H1 (cell line): ENCODE data around the gene SBK2. TPM values are rescaled to one million over a fixed set of nuclear protein-coding genes. Genes with fewer than 3 reads are reported as not detected.
A peak's percentile ranks its signal among the peaks of the same experiment; 100 is the strongest.

Experiments used
- CTCF ChIA-PET: fragments of 300-600 bp; sonication (Branson Sonifier 250); formaldehyde crosslinking; loops from one replicate; lab custom pipeline; 2021; ENCODE audit not compliant: partially characterized antibody; lab: Charles Lee
- POLR2A ChIA-PET: fragments of 300-600 bp; sonication (Branson Sonifier 250); formaldehyde crosslinking; loops from one replicate; lab custom pipeline; 2021; ENCODE audit warnings: inconsistent platforms; ENCODE audit not compliant: partially characterized antibody; lab: Charles Lee
- DNase-seq, 2 experiments: peaks; one replicate each; pipeline versions ENCODE4 v3.0.0 to v3.0.0-alpha.2; 2010 to 2022; ENCODE audit warnings: low spot score in 2 of 2, low read depth in 1 of 2, mixed read lengths in 1 of 2
- FAIRE-seq: peaks from 2 replicates; lab custom pipeline; 2011; peaks lifted over from hg19 to GRCh38; lab: Jason Lieb, UNC
- H2AFZ ChIP-seq: 2 replicates; pipeline ENCODE4 v1.8.1; 2012; ENCODE audit warnings: low read length, inconsistent platforms
- H2AK5ac ChIP-seq: 2 replicates; pipeline ENCODE4 v1.6.1; 2013; ENCODE audit warnings: low read depth, low read length
- H2BK120ac ChIP-seq: replicated peaks from 2 replicates; pipeline ENCODE3; 2013; ENCODE audit warnings: low read depth, low read length, inconsistent platforms
- H2BK12ac ChIP-seq: 2 replicates; pipeline ENCODE4 v1.6.1; 2013; ENCODE audit warnings: low read depth, low read length
- H2BK15ac ChIP-seq: 2 replicates; pipeline ENCODE4 v1.6.1; 2013; ENCODE audit warnings: low read length
- H2BK20ac ChIP-seq: 2 replicates; pipeline ENCODE4 v1.6.1; 2013; ENCODE audit warnings: low read length
- H2BK5ac ChIP-seq: 2 replicates; pipeline ENCODE4 v1.6.1; 2013; ENCODE audit warnings: low read depth, low read length
- H3K14ac ChIP-seq: 2 replicates; pipeline ENCODE4 v1.6.1; 2013; ENCODE audit warnings: inconsistent platforms; ENCODE audit not compliant: insufficient read length
- H3K18ac ChIP-seq: 2 replicates; pipeline ENCODE4 v1.6.1; 2013; ENCODE audit warnings: low read length; ENCODE audit errors: extremely low read depth
- H3K23ac ChIP-seq: 2 replicates; pipeline ENCODE4 v1.6.1; 2013; ENCODE audit warnings: inconsistent platforms; ENCODE audit not compliant: insufficient read length
- H3K23me2 ChIP-seq: 2 replicates; pipeline ENCODE4 v1.6.1; 2013; ENCODE audit warnings: low read depth, low read length
- H3K27ac ChIP-seq: 2 replicates; pipeline ENCODE4 v1.6.1; 2011; ENCODE audit warnings: low read depth, low read length, inconsistent platforms
- H3K27me3 ChIP-seq, 4 experiments: replicated peaks in 1 of 4; 1 replicate in 1 of 4; 2 replicates in 3 of 4; pipeline versions ENCODE4 v1.6.1 to v1.8.1; 2011 to 2013; ENCODE audit warnings: low read length in 3 of 4, mild to moderate bottlenecking in 3 of 4, inconsistent platforms in 2 of 4, mixed read lengths in 2 of 4, moderate library complexity in 1 of 4; ENCODE audit not compliant: control insufficient read depth in 3 of 4, insufficient read depth in 3 of 4; ENCODE audit errors: extremely low read depth in 1 of 4
- H3K36me3 ChIP-seq, 4 experiments: 2 replicates each; pipeline versions ENCODE4 v1.6.1 to v1.8.1; 2011 to 2013; ENCODE audit warnings: mild to moderate bottlenecking in 4 of 4, low read length in 3 of 4, moderate library complexity in 2 of 4, control low read depth in 1 of 4, inconsistent platforms in 1 of 4; ENCODE audit not compliant: insufficient read depth in 4 of 4, control insufficient read depth in 2 of 4
- H3K4ac ChIP-seq: replicated peaks from 2 replicates; pipeline ENCODE3; 2013; ENCODE audit warnings: low read length, low read depth, mixed read lengths, inconsistent platforms; ENCODE audit not compliant: insufficient read length
- H3K4me1 ChIP-seq, 4 experiments: replicated peaks in 1 of 4; 1 replicate in 1 of 4; 2 replicates in 3 of 4; pipeline versions ENCODE4 v1.6.1 to v1.8.1; 2011 to 2013; ENCODE audit warnings: low read length in 3 of 4, inconsistent platforms in 2 of 4, mixed read lengths in 1 of 4; ENCODE audit not compliant: insufficient read depth in 4 of 4, control insufficient read depth in 3 of 4
- H3K4me2 ChIP-seq, 2 experiments: 2 replicates each; pipeline versions ENCODE4 v1.6.1 to v1.8.1; 2011 to 2013; ENCODE audit warnings: low read depth in 2 of 2, low read length in 2 of 2, control low read depth in 1 of 2, inconsistent platforms in 1 of 2, mild to moderate bottlenecking in 1 of 2; ENCODE audit not compliant: insufficient read depth in 1 of 2
- H3K4me3 ChIP-seq, 4 experiments: fragments of 200-600, 300-600 bp in 1 of 4; sonication (generic), shearing (Covaris generic), sonication (Bioruptor Twin) in 1 of 4; 2 replicates each; pipeline versions ENCODE4 v1.5.1 to v1.8.1; 2011 to 2016; ENCODE audit warnings: low read length in 4 of 4, low read depth in 3 of 4, control low read depth in 2 of 4, inconsistent platforms in 2 of 4, mild to moderate bottlenecking in 2 of 4, mixed read lengths in 1 of 4, moderate library complexity in 1 of 4; ENCODE audit not compliant: insufficient read depth in 2 of 4; ENCODE audit errors: extremely low read depth in 1 of 4
- H3K56ac ChIP-seq: replicated peaks from 2 replicates; pipeline ENCODE3; 2013; ENCODE audit warnings: low read depth, mild to moderate bottlenecking, mixed read lengths, low read length, inconsistent platforms; ENCODE audit not compliant: insufficient read length
- H3K79me1 ChIP-seq: 2 replicates; pipeline ENCODE4 v1.6.1; 2013; ENCODE audit warnings: low read depth, low read length, control low read depth
- H3K79me2 ChIP-seq, 2 experiments: 2 replicates each; pipeline versions ENCODE4 v1.6.1 to v1.8.1; 2012 to 2013; ENCODE audit warnings: low read length in 2 of 2, mild to moderate bottlenecking in 2 of 2, inconsistent platforms in 1 of 2; ENCODE audit not compliant: insufficient read depth in 2 of 2, control insufficient read depth in 1 of 2
- H3K9ac ChIP-seq, 4 experiments: replicated peaks in 1 of 4; 1 replicate in 1 of 4; 2 replicates in 3 of 4; pipeline versions ENCODE4 v1.6.1 to v1.8.1; 2011 to 2013; ENCODE audit warnings: low read depth in 3 of 4, low read length in 3 of 4, control low read depth in 2 of 4, mild to moderate bottlenecking in 2 of 4, moderate library complexity in 2 of 4, inconsistent platforms in 1 of 4; ENCODE audit errors: extremely low read depth in 1 of 4
- H3K9me3 ChIP-seq, 2 experiments: 2 replicates each; pipeline versions ENCODE4 v1.6.1 to v1.8.1; 2012 to 2013; ENCODE audit warnings: mild to moderate bottlenecking in 2 of 2, moderate library complexity in 2 of 2, control low read depth in 1 of 2, inconsistent platforms in 1 of 2, low read depth in 1 of 2, low read length in 1 of 2, mixed read lengths in 1 of 2; ENCODE audit not compliant: insufficient read depth in 2 of 2
- H4K20me1 ChIP-seq, 2 experiments: replicated peaks in 1 of 2; 2 replicates each; pipeline versions ENCODE3 to v1.8.1; 2011 to 2013; ENCODE audit warnings: inconsistent platforms in 2 of 2, low read length in 2 of 2, mild to moderate bottlenecking in 1 of 2; ENCODE audit not compliant: insufficient read depth in 2 of 2, control insufficient read depth in 1 of 2
- H4K5ac ChIP-seq: 2 replicates; pipeline ENCODE4 v1.6.1; 2013; ENCODE audit warnings: low read length, low read depth, mixed read lengths, inconsistent platforms; ENCODE audit not compliant: insufficient read length
- H4K8ac ChIP-seq: 2 replicates; pipeline ENCODE4 v1.8.0; 2013; ENCODE audit warnings: mild to moderate bottlenecking, moderate library complexity, low read length, inconsistent platforms; ENCODE audit not compliant: insufficient read depth; ENCODE audit errors: extremely low read depth
- H4K91ac ChIP-seq: replicated peaks from 2 replicates; pipeline ENCODE3; 2013; ENCODE audit warnings: low read length, mixed read lengths, inconsistent platforms; ENCODE audit not compliant: insufficient read length
- CBX8 ChIP-seq: fragments of 300-800, 300-1000 bp; sonication (generic); IDR thresholded peaks from 2 replicates; pipeline ENCODE4 v1.7.1; 2016; ENCODE audit warnings: low read depth, low read length, borderline replicate concordance
- EP300 ChIP-seq, 2 experiments: IDR thresholded peaks; 1 replicate in 1 of 2; 2 replicates in 1 of 2; pipeline ENCODE4 v1.6.1; 2011 to 2012; ENCODE audit warnings: low read depth in 2 of 2, low read length in 2 of 2, mild to moderate bottlenecking in 2 of 2, borderline replicate concordance in 1 of 2, inconsistent platforms in 1 of 2, moderate library complexity in 1 of 2
- JUND ChIP-seq: IDR thresholded peaks from 2 replicates; pipeline ENCODE4 v1.6.1; 2011; ENCODE audit warnings: mild to moderate bottlenecking, improper control_type of control experiment, low read length
- MAFK ChIP-seq: IDR thresholded peaks from 2 replicates; pipeline ENCODE4 v1.6.1; 2012; ENCODE audit warnings: low read depth, mild to moderate bottlenecking, improper control_type of control experiment, low read length
- NANOG ChIP-seq: IDR thresholded peaks from 2 replicates; pipeline ENCODE4 v1.6.1; 2011; ENCODE audit warnings: low read length, low read depth, mild to moderate bottlenecking, inconsistent platforms; ENCODE audit not compliant: insufficient read depth, poor library complexity, severe bottlenecking
- PHF8 ChIP-seq: fragments of 200-600 bp; sonication (generic); conservative IDR thresholded peaks from 2 replicates; pipeline ENCODE4 v1.7.1; 2012; ENCODE audit warnings: low read depth, mild to moderate bottlenecking, inconsistent platforms, low read length, moderate library complexity
- ZNF274 ChIP-seq: IDR thresholded peaks from 2 replicates; pipeline ENCODE4 v1.7.0; 2012; ENCODE audit warnings: low read length, borderline replicate concordance; ENCODE audit errors: extremely low read depth
- WGBS, 2 experiments: shearing (Covaris generic) in 1 of 2; methylation state at CpG; one replicate each; pipeline versions ENCODE4 v1.1.6 to v1.1.7; 2013 to 2015; ENCODE audit warnings: low lambda C conversion rate in 2 of 2, mixed read lengths in 2 of 2, inconsistent platforms in 1 of 2, low coverage in 1 of 2, missing lambda C conversion rate in 1 of 2; ENCODE audit not compliant: insufficient replicate concordance in 2 of 2, insufficient coverage in 1 of 2, insufficient read length in 1 of 2; ENCODE audit errors: extremely low coverage in 1 of 2, missing lambda C conversion rate in 1 of 2; 5-methylcytosine and 5-hydroxymethylcytosine counted together
- polyA plus RNA-seq, 7 experiments: library from polyadenylated mRNA; depleted of rRNA in 3 of 7; stranded (reverse) in 5 of 7; unstranded in 2 of 7; fragments of >200 nt in 5 of 7; fragments of 200-250 nt in 2 of 7; gene quantifications; 1 replicate in 5 of 7; 2 replicates in 1 of 7; 4 replicates in 1 of 7; pipeline versions ENCODE4 v1.2.1 to v1.2.3, GENCODE V29; 2011 to 2013; ENCODE audit warnings: missing spikeins in 2 of 7, mixed read lengths in 2 of 7
- total RNA-seq: library from RNA; stranded (reverse); fragmentation: NEBNext Ultra II Directional; extraction: Animal tissue kit (Norgen Biotek cat#: 25700); gene quantifications from 2 replicates; pipeline ENCODE4 v1.2.1, GENCODE V29; 2021
- TF ChIP-seq, protein P1 (sequence below): IDR thresholded peaks from 2 replicates; pipeline ENCODE4 v1.6.1; 2012; ENCODE audit warnings: low read length, inconsistent platforms

SBK2 gene
- total and polyA plus RNA-seq, 2 of the 8 experiments (the other 6 are each of a cell fraction or from before 2014, with no cell fraction given), result 3.2 to 4.1 TPM

DNA sequence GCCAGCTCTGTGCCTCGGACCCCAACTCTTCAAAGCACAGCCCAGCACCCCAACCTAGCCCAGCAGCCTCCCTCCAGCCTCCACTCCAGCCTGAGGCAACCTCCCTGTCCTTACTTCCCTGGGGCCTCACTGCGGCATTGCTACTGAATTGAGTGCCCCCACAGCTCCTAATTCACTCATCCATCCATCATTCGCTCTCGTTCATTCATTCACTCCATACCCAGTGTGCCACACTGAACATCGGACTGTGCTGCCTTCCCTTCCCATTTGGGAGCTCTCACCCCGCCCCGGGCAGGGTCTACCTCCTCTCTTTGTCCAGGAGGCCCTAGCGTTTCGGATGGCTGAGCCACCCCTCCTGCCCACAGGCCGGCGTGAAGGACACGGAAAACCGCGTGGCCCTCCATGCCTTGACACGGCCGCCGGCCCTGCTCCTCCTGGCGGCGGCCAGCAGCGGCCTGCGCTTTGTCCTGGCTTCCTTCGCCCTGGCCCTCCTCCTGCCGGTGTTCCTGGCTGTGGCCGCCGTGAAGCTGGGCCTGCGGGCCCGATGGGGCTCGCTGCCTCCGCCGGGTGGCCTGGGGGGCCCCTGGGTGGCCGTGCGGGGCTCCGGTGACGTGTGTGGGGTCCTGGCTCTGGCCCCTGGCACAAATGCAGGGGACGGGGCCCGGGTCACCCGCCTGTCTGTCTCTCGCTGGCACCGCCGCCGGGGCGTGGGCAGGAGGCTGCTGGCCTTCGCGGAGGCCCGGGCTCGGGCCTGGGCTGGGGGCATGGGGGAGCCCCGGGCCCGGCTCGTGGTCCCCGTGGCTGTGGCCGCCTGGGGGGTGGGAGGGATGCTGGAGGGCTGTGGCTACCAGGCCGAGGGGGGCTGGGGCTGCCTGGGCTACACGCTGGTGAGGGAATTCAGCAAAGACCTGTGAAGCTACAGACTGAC lies 50.6 kb downstream of the SBK2 start:
- peak overlapping the region; percentile 39; the same call in 1 of the 2 replicates for H2BK12ac ChIP-seq
- CTCF ChIA-PET, result interaction anchor here (0.6 to 3.9 kb wide), 14 partner anchors 12 to 1136 kb away, joined by 3 to 28 read pairs (median 4); no protein-coding TSS in a partner anchor
- H2BK5ac ChIP-seq, result no peak overlapping the region
- no peak overlapping the region for H3K56ac ChIP-seq
- H3K23ac ChIP-seq, result no peak overlapping the region
- no peak overlapping the region for H3K18ac ChIP-seq
- H3K9me3 ChIP-seq, result no peaks in the 10 kb centered on the region
- peaks cover 0 to 5% of the 10 kb centered on the region in 2 experiments; a peak in 1 of 4 replicates for H3K79me2 ChIP-seq
- no peak overlapping the region for H2AFZ ChIP-seq
- H3K4ac ChIP-seq, result no peak overlapping the region
- H3K14ac ChIP-seq, result no peak overlapping the region
- peaks cover 0 to 50% (median 33%) of the 10 kb centered on the region in 4 experiments; a peak in 6 of 7 replicates for H3K4me1 ChIP-seq
- peaks cover 0 to 10% (median 0%) of the 10 kb centered on the region in 4 experiments; a peak in 2 of 8 replicates for H3K36me3 ChIP-seq
- TF ChIP-seq ZNF274, result no peak
- TF ChIP-seq NANOG, result no peak
- TF ChIP-seq MAFK, result no peak
- no peak for TF ChIP-seq JUND
- TF ChIP-seq, protein P1, sequence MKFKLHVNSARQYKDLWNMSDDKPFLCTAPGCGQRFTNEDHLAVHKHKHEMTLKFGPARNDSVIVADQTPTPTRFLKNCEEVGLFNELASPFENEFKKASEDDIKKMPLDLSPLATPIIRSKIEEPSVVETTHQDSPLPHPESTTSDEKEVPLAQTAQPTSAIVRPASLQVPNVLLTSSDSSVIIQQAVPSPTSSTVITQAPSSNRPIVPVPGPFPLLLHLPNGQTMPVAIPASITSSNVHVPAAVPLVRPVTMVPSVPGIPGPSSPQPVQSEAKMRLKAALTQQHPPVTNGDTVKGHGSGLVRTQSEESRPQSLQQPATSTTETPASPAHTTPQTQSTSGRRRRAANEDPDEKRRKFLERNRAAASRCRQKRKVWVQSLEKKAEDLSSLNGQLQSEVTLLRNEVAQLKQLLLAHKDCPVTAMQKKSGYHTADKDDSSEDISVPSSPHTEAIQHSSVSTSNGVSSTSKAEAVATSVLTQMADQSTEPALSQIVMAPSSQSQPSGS, result no peak
- no peak for TF ChIP-seq CBX8
- TF ChIP-seq EP300 (IDR thresholded peaks at IDR 0.05; ENCODE audit: borderline replicate concordance in 1 of 2, low read depth in 2 of 2, low read length in 2 of 2), result no peak
- TF ChIP-seq PHF8, result no peak
- no peak overlapping the region for H2BK120ac ChIP-seq
- no peak overlapping the region for H4K5ac ChIP-seq
- H2BK20ac ChIP-seq, result no peak overlapping the region
- H2AK5ac ChIP-seq, result no peak overlapping the region
- DNase-seq (no peak), FAIRE-seq (no peak)
- H4K91ac ChIP-seq, result no peak overlapping the region
- H3K79me1 ChIP-seq, result peaks cover 4% of the 10 kb centered on the region; the same call in 1 of the 2 replicates
- peaks cover 11% of the 10 kb centered on the region for H3K23me2 ChIP-seq
- H3K9ac ChIP-seq, result no peak overlapping the region
- H2BK15ac ChIP-seq, result 0 out of 2 replicates have a peak overlapping the region, but pooled peaks have one; percentile 61
- no peaks in the 10 kb centered on the region for H3K27me3 ChIP-seq
- POLR2A ChIA-PET, result interaction anchor here (0.6 to 7.5 kb wide), 16 partner anchors 7 to 149 kb away, joined by 3 to 57 read pairs (median 6); partner anchors contain the start of genes UBE2S, ZNF628 and ZNF865
- 87% methylated on average over 41 of the region's 53 CpGs; no CpG with 5 or more reads in 1 of the 2 experiments for WGBS, 2 experiments
- peak overlapping the region in 1 of 4 experiments; percentile 88; a peak in 5 of 8 replicates for H3K4me3 ChIP-seq
- H3K4me2 ChIP-seq, result peak overlapping the region in 1 of 2 experiments; percentile 68; a peak in 2 of 4 replicates
- peak overlapping the region; percentile 40 for H3K27ac ChIP-seq
- H4K20me1 ChIP-seq, result peaks cover 0 to 6% of the 10 kb centered on the region in 2 experiments
- peak overlapping the region; percentile 87 for H4K8ac ChIP-seq
